ENCODE results near the gene SLIT3.

The SLIT3 gene

DNA sequence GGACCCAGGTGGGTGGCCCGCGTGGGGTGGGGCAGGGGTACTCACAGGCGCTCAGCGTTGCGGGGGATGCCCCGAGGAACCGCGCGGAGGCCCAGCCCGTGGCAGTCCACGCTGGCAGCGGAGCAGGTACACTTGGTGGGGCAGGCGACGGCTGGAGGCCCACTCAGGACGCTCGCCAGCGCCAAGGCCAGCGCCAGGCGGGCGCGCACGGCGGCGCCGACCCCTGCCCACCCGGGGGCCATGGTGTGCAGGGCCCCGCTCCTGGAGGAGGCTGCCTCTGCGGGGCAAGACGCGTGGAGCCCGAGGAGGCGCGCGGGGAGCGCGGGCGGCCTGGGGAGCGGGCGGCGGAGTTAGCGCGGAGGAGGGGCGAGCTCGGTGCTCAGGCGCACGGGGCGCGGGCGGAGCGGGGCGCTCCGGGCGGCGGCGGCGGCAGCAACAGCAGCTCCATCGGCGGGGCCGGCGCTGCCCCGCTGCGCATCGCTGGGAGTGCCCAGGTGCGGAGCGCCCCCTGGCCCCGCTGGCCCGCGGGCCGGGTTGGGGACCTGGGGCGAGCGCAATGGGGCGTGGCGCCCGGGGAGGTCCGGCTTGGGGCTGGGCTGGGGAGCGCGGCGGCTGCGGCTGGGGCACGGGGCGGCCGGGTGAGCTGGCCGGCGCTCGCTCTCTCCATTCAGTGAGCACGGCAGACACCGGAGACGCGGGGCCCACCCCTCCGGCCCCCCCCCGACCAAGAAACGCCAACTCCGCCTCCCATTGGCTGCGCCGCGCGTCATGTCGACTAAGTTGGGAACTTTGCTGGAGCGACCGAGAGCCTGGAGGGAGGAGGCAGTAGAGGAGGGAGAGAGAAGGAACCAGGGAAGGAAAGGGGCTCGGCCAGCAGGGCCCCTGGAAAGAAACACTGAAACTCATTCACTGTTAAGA is at the start of gene SLIT3:
Gene SLIT3, minus strand, starts transcription at position 672 of the 918 bp plus-strand sequence. Its CDS starts 430 bp downstream, at position 242.
- DNase-seq: no peak

DNA sequence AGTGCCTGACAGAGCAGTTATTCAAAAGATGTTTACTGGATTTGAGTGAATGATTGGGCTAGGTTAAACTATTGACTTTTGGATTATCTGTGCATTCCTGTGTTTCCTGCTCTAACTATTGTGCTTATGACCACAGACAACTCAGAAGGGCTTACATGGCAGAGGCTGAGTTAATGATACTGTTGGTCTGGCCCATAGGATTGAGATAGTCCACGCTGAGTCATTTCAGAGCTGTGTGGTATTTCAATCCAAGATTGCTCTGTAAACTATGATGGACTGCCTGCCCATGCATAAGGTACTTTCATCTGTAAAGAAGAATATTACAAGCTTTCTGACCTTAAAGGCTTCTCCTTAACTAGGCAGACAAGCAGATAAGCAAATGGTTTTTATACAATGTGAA is 49.1 kb upstream of the SLIT3 start:
- DNase-seq: no peak

DNA sequence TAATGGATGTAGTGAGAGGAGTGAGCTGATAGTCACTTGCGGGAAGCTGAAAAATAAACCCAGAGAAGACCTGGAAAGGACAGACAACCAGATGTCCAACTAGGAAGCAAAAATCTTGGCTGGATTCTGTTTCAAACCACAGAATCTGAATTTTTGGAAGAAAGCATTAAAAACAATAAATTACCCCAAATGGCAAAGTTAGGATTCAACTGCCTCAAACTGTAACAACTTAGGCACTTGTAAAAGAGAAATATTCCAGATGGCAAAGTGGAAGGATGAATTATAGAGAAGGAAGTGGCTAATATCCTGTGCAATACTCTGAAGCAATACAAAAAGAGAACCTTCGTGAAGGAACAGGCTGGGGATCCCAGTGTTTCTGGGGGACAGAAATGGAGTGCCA is 46.8 kb upstream of the SLIT3 start:
- no peak for DNase-seq

DNA sequence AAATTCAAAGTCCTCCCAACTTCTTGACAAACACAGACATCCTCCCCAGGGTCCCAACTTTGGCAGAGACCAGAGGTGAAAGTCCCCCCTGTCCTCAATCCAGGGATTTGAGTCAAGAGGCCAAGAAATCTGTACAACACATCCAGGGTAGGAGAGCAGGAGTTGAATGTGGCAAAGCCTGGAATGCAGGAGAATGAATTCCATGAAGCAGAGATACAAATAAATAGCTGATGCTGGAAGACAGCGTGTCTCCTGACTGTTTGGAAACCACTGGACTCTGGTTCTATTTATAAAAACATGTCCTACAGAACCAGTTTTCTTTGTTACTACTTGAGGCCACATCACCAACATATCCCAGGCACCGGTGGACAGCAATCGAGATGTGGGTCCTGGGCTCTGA is 43.7 kb upstream of the SLIT3 start:
- no peak for DNase-seq

DNA sequence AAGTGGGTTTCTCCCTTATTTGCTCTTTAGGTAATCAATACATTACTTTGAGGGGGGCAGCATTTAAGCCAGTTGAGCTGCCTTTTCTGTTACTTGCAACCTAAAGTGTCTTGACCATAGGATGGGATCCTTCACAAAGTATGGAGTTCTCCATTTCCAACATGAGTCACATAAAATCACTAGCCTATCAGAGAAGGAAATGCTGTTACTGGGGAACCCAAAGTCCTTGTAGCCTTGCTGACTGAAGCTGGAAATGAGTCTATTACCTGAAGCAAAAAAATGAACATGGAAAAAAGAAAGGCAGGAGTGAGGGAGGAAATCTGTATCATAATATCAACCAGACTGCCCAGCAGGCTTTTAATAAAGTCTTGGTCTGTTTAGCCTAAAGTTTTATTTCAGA is 42.8 kb upstream of the SLIT3 start:
- DNase-seq: no peak

DNA sequence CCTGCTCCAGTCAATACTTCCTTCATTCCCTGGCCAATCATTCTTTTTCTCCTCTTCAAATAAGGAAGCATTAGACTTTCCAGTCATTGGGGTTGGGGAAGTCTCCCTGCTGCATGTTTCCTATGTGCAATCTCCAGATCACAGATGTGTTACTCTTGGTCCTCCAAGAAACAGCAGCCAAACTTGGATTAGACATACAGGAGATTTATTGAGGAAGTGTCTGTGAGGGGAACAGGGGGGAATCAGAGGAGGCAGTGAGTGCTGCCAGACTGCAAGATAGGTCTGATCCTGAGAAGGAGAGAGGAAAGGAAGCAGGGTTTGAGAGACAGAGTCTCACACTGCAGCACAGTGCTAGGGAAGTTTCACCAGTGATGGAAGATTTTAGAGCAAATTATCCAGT is 40.6 kb upstream of the SLIT3 start:
- no peak for DNase-seq

DNA sequence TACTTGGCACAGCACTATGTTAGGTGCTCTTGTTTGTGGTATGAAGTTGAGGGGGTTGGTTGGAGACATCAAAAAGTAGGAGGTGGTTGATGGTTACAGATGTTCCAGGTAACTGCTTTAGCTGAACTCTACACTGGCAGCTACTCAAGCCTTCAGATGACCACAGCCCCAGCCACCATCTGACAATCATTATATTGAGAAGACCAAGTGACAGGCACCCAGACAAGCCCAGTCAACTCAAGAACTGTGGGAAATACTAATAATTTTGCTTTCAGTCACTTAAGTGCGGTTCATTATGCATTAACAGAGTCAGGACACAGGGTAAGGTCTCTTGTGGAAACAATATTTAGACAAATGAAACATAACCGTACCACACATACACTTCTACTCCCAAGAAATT is 38.9 kb upstream of the SLIT3 start:
- DNase-seq: no peak

DNA sequence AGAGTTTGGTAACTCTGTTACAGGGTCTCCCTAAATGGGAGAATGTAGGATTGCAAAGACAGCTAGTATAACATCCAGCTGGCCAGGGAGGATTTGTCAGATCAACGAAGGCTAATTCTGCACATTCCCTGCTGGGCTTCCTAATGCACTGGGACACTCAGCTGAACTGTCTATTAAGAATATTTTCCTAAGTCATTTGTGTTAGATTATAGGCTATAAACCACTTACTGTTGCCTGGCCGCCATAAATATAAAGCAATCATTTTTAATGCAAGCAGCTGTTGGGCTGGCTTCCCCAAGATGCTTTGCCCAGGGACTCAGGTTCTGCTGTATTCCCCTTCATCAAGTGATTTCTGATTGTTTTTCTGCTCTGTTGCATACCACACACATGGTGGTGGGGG is 35.3 kb upstream of the SLIT3 start:
- no peak for DNase-seq

DNA sequence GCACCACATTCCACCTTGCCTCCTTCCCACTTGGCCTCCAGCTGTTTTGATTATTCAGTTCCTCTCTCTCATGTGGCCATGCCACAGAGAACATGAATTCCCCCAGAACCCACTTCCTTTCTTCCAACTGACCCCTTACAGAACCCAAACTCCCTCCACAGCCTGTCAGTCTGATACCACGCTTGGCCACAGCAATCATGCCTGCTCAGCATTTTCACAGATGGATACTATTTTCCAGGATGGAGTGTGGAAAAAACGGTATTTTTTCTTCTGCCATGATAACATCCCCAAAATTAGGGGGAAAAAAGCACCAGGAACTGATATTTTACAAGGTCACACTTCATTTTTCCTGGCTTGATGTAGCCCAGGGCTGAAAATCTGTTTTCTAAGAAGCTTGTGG is 34.9 kb upstream of the SLIT3 start:
- no peak for DNase-seq

DNA sequence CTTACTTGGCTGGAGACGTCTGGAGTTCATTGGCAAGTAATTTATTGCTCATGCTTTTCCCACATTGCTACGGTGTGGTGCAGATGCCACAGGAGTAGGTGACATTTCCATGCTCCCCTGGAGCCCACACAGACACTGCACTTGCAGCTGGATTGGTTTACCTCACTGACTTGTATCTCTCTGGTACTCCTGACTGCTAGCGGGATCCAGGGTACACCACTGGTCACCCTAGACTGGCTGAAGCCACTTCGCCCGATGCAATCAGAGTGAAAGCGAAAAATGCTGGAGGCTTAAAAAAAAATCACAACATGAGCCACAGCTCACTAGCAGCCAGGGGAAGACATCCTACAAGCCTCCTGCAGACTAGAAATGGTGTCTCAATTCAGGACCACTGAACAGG is 32.6 kb upstream of the SLIT3 start:
- no peak for DNase-seq

DNA sequence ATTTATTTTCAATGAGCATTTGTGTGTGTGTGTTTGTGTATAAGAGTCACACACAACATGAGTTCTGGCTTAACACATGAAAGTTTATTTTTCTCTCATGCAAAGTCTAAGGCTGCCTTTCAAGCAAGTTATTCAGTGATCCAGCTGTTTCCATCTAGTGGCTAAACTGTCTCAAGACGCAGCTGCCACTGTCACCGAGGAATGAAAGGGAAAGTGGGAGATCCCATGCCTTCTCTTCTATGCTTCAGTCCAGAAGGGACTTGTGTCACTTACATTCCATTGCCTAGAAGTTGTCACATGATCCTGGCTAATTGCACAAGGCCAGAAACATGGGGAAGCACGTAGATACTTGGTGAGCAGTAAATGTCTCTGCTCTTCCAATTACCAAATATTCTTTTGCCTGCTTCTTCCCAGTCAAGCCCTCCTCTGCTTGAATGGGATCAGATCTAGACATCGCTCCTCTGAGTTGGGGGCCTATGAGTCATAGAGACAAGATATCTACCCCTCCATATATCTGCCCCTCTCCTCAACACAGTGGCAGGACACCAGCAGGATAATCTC is 30.4 kb upstream of the SLIT3 start:
- DNase-seq: no peak

DNA sequence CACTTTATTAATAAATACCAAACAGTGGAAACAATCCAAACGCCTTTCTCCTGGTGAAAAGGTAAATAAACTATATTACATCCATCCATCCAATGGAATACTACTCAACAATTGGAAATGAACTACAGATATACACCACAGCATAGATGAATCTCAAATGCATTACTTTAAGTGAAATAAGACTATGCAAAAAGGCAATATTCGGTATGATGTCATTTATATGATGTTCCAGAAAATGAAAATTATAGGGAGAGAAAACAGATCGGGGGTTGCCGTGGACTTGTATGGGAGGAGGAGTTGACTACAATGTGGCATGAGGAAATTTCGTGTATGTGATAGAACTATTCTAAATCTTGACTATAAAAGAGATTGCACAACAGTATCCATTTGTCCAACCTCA is 27.5 kb upstream of the SLIT3 start:
- no peak for DNase-seq

DNA sequence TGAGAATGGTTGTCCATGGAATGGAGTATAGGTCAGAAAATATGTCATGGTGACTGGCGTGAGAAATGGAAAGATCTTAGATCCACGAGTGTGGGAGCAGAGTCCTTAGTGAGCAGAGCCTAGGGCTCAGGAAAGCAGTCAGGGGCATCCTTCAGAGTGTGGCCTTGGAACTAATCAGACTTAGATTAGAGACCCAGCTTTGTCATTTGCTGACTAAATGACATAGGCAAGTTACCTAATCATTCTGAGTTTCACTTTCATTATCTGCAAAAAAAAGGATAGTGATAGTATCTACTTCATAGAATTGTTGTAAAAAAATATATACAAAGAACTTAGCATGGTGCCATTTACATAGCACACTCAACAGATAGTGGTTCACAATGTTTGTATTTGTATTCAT is 24.3 kb upstream of the SLIT3 start:
- no peak for DNase-seq

DNA sequence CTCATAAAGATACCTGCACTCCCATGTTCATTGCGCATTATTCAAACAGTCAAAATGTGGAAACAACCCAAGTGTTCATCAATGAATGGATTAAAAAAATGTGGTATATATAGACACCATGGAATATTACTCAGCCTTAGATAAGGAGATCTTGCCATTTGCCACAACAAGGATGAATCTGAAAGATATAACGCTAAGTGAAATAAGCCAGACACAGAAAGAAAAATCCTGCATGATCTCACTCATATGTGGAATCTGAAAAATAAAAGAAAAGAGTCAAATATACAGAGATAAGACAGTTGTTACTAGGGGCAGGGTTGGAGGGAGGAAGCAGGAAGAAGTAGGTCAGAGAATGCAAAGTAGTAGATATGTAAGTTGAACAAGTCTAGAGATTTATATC is 17.6 kb upstream of the SLIT3 start:
- no peak for DNase-seq

DNA sequence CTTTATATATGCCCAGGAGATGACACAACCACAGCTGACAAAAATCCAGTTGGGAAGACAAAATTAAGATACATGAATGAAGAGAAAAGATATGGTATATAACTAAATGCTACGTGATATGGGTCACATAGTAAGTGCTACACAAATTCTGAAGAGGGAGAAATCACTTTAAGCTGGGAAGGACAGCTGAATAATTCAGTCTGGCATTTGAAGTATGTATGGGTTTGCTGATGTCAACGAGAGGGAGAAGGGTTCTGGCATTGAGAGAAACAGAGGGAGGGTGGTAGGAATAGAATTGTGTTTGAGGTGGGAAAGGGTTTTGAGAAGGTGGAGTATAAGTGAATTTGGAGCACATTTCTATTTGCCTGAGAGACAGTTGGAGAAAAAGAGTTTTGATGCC is 6.7 kb upstream of the SLIT3 start:
- no peak for DNase-seq

DNA sequence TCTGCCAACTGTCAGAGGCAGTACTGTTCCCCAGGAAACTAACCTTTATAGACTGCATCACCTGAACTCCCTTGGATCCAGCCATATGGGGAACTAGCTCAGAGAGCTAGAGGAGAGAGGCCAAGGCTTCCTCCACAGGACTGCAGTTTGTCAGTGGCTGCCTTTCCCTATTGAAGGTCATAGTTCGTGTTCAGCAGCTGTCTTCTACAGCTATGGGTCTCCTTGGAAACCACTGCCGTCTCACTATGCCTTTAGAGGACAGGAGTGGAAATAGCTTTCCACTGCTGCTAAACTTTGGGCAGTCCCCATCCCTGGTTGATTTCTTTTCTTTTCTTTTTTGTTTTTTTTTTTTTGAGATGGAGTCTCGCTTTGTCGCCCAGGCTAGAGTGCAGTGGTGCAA is 4.4 kb upstream of the SLIT3 start:
- no peak for DNase-seq

DNA sequence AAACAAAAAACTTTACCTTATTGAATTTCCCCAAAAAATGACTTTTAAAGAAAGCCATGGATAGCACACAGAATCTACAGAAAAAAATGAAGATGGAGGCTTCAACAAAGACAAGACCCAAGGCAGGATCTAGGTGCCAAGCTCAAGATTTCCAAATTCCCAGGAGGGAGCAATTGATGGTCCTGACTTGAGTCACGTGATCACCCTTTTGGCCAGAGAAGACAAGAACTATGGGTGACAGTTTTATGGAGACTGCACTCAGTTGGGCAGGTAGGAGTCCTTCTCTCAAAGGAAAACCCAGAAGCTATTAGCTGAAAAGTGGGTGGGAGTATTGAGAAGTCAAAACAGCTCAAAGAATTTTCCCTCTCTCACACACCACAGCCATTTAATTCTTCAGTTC is 3.2 kb upstream of the SLIT3 start:
- no peak for DNase-seq

DNA sequence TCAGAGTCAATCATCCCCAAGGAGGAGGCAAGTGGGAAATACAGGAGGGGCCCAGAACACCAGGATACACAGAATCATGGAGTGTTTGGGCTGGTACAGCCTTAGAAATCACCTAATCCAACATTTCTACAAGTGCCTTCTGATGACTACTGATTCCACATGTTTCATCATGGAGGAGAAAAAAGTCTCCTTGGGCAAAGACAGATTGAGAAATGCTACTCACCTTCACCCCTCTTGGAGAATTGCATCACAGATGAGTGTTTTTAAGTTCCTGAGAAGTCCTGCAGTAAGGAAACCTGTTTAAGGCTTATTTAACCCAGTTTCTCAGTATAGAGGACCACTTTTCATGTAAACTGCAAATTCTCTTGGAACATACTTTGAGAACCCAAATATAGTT is 2.2 kb upstream of the SLIT3 start:
- no peak for DNase-seq

DNA sequence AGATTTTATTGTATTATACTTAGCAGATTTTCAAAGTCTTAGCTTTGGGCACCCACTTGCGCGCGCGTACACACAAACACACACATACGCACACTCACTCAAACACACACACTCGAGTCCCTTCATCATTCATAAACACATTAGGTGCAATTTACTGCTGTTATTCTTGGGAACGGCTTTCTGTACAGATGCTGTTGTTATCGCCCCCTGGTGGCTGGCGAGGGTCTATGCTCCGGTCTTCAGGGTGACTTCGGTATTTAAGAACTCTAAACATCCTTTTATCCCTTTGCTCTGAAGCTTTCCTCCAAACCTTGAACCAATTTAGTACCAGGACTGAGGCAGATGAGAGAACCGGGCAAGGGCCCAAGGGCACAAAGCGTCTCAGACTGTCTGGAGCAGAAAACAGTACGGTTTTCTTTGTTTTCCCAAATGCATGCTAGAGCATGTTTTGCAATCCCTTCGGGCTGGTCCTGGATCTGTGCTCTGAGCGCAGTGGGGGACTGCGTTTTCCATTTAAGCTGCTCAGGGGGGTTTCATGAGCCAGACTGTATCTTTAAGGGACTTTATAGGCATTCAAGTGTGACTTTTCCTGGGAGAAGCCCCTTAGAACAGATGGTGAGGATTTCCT is 1.7 kb upstream of the SLIT3 start:
- DNase-seq: peak; percentile 67 to 76

DNA sequence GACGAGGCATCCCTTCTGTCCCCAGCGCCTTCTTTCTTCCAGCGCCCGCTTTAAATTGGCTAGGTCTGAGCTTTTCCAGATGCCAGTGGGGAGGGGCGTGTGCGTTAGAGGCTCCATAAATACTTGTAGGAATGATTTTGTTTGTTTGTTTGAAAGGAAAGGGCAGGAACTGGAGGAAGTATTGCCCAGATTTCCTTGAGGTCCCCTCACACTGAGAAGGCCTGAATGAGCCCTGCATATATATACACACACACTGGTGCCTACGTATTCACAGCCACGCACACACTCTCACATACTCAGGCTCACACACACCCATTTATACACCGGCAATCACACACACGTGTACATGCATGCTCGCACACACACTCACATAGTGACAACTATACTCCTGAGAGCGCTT is 1.0 kb upstream of the SLIT3 start:
- no peak for DNase-seq

DNA sequence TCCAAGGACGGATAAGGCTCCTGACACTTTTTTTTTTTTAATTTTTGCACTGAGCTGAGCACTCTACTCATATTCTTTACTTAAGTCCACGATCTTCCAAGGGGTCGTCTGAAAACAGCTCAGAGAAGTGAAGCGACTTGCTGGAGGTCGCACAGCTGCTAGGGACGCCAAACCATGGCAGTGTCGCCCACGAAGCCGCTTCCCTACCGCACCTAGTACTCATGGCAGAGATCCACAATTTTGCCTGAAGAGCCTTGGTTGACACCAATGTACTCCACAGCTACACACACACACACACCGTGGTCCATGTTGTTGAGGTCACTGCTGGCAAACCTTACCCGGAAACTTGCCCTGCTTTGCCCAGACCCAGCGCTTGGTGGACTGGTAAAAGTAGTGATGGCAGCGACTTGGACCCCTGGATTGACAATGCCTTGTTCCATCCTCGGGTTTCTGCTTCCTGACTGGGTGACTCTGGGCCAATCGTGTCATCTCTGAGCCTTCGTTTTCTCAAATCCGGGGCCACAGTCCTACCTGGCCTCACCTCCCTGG is 521 bp upstream of the SLIT3 start:
- no peak for DNase-seq

DNA sequence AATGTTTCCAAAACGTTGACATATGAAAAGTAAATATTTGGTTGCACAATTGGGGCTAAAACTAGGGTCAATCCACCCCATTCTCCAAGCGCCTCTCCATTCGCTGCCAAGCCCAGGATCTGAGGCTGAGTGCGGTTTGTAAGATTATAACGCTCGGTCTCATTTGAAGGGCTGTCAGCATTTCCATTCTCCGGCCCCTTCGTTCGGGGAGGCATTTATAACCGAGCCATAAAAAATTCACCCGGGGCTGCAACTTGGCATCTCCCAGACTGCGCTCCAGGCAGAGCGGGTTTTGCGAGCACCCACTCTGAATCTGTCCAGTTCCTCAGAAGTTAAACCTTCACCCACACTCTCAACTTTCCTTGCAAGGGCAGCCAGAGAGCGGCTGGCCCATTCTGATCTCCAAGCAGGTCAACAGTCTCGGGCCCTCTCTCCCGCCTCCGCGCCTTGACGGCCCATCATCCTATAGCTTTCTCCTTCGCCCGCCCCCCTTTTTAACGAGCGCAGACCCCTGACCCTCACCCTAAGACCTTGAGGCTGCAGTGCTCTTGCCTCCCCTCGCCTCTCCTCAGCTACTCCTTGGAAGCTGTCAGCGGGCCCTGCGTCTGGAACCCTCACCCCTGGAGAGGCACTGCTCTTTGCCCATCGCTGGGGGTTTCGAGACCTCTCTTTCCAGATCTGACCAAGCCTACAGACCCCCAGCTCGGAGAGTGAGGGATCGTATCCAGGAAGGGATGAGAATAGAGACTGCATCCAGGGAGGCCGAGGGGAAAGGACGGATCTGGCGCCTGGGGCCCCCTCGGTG is 1.1 kb downstream of the SLIT3 start:
- no peak for DNase-seq

DNA sequence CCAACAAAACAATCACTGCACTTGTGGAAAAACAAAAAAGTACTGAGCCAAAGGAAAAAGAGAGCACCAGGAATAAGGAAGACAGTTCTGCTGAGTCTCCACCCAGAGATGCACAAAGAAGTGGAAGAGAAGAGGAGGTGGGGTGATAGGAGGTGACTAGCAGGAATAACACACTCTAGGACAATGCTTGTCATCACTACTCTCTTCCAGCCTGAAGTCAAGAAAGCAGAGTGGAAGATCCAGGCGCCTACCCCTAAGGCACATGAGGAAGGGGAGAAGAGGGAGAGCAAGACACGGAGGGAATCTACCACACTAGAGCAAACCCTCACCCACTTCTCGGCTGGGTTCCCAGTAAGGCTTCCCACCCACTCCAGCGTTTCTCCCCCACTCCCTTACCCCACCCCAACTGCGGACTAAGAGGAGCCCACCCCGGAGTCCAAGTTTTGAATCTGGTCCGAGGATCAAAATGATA is 1.7 kb downstream of the SLIT3 start:
- DNase-seq: no peak

All from activated CD4-positive, alpha-beta T cell treated with anti-CD3 and anti-CD28 coated beads, Interleukin-2, amount 50 U/mL, for 48 hours (primary cell).